Measurements from ENCODE around the gene CISD2.

Gene CISD2

GRCh38 chr4:102843273-102843672, 25.5 kb upstream of the CISD2 start:
- H3K9me3 Mint-ChIP-seq = no peaks in the 10 kb centered on the region
- TF ChIP-seq CTCF (IDR thresholded peaks at IDR 0.05; ENCODE audit: unreplicated experiment in 3 of 3) = no peak
- H3K4me1 Mint-ChIP-seq = no peaks in the 10 kb centered on the region
- H3K4me3 Mint-ChIP-seq = no peak overlapping the region
- no peaks in the 10 kb centered on the region for H3K27me3 Mint-ChIP-seq (ENCODE audit: low read depth)
- H3K36me3 Mint-ChIP-seq (ENCODE audit: low read depth) = peaks cover 17% of the 10 kb centered on the region
- H3K27ac Mint-ChIP-seq = no peak overlapping the region

GRCh38 chr4:102843938-102844337, 24.9 kb upstream of the CISD2 start:
- H3K4me3 Mint-ChIP-seq = no peak overlapping the region
- peaks cover 12% of the 10 kb centered on the region for H3K36me3 Mint-ChIP-seq (ENCODE audit: low read depth)
- no peaks in the 10 kb centered on the region for H3K27me3 Mint-ChIP-seq (ENCODE audit: low read depth)
- no peaks in the 10 kb centered on the region for H3K9me3 Mint-ChIP-seq
- no peak overlapping the region for H3K27ac Mint-ChIP-seq
- no peak for TF ChIP-seq CTCF (IDR thresholded peaks at IDR 0.05; ENCODE audit: unreplicated experiment in 3 of 3)
- H3K4me1 Mint-ChIP-seq = no peaks in the 10 kb centered on the region

- Mint-ChIP-seq H3K4me1 (no peaks in the 10 kb centered on the region), H3K4me3 (no peak overlapping the region), H3K36me3 (ENCODE audit: low read depth) (peaks cover 4% of the 10 kb centered on the region), H3K27ac (no peak overlapping the region), H3K27me3 (ENCODE audit: low read depth) (no peaks in the 10 kb centered on the region), H3K9me3 (no peaks in the 10 kb centered on the region)
- TF ChIP-seq CTCF (IDR thresholded peaks at IDR 0.05; ENCODE audit: unreplicated experiment in 3 of 3) = no peak
Observed at GRCh38 chr4:102847687-102848086, 21.1 kb upstream of the CISD2 start.

- no peak overlapping the region for H3K4me3 Mint-ChIP-seq
- no peak for TF ChIP-seq CTCF (IDR thresholded peaks at IDR 0.05; ENCODE audit: unreplicated experiment in 3 of 3)
- H3K27me3 Mint-ChIP-seq (ENCODE audit: low read depth) = no peaks in the 10 kb centered on the region
- no peaks in the 10 kb centered on the region for H3K9me3 Mint-ChIP-seq
- no peak overlapping the region for H3K27ac Mint-ChIP-seq
- no peaks in the 10 kb centered on the region for H3K4me1 Mint-ChIP-seq
- peaks cover 4% of the 10 kb centered on the region for H3K36me3 Mint-ChIP-seq (ENCODE audit: low read depth)
Observed at GRCh38 chr4:102849579-102850104, 19.1 kb upstream of the CISD2 start.

GRCh38 chr4:102850370-102850769, 18.4 kb upstream of the CISD2 start:
- Mint-ChIP-seq H3K4me3 (no peak overlapping the region), H3K4me1 (no peaks in the 10 kb centered on the region), H3K9me3 (no peaks in the 10 kb centered on the region), H3K27me3 (ENCODE audit: low read depth) (no peaks in the 10 kb centered on the region), H3K27ac (no peak overlapping the region), H3K36me3 (ENCODE audit: low read depth) (peaks cover 4% of the 10 kb centered on the region)
- no peak for TF ChIP-seq CTCF (IDR thresholded peaks at IDR 0.05; ENCODE audit: unreplicated experiment in 3 of 3)

- peaks cover 22% of the 10 kb centered on the region for H3K9me3 Mint-ChIP-seq
- no peak overlapping the region for H3K4me3 Mint-ChIP-seq
- H3K36me3 Mint-ChIP-seq (ENCODE audit: low read depth) = peaks cover 29% of the 10 kb centered on the region
- no peaks in the 10 kb centered on the region for H3K27me3 Mint-ChIP-seq (ENCODE audit: low read depth)
- no peak for TF ChIP-seq CTCF (IDR thresholded peaks at IDR 0.05; ENCODE audit: unreplicated experiment in 3 of 3)
- no peaks in the 10 kb centered on the region for H3K4me1 Mint-ChIP-seq
- H3K27ac Mint-ChIP-seq = no peak overlapping the region
Observed at GRCh38 chr4:102858828-102859464, 9.8 kb upstream of the CISD2 start.

Data from nephron (organoid).